AG09319 (cell line): Measurements from ENCODE around the gene TXNRD1.

Source experiments
- DNase-seq: peaks from one replicate; pipeline ENCODE4 v3.0.0-alpha.2; 2010; ENCODE audit warnings: low read depth; ENCODE audit errors: extremely low read depth
- TF ChIP-seq, protein P1 (sequence below): IDR thresholded peaks from 2 replicates; pipeline ENCODE4 v1.5.1; 2011; ENCODE audit warnings: low read depth, mild to moderate bottlenecking, inconsistent platforms, low read length, moderate library complexity

Gene TXNRD1

DNA sequence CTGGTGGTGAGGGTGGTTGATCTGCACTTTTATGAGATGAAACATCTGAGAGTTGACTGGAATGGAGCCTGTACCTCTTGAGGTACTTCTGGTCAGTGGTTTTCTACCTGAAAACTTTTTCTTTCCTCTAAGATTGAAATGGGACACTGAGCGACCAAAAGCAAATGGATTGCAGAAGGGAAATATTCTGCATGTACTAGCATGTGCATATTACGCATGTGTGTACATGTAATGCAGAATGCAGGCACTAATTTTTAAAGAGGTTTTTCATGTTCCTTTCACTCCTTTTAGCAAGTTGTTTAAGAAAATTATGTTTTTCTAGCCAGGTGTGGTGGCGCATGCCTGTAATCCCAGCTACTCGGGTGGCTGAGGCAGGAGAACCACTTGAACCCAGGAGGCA, 59.2 kb downstream of the TXNRD1 start:
- TF ChIP-seq, protein P1, sequence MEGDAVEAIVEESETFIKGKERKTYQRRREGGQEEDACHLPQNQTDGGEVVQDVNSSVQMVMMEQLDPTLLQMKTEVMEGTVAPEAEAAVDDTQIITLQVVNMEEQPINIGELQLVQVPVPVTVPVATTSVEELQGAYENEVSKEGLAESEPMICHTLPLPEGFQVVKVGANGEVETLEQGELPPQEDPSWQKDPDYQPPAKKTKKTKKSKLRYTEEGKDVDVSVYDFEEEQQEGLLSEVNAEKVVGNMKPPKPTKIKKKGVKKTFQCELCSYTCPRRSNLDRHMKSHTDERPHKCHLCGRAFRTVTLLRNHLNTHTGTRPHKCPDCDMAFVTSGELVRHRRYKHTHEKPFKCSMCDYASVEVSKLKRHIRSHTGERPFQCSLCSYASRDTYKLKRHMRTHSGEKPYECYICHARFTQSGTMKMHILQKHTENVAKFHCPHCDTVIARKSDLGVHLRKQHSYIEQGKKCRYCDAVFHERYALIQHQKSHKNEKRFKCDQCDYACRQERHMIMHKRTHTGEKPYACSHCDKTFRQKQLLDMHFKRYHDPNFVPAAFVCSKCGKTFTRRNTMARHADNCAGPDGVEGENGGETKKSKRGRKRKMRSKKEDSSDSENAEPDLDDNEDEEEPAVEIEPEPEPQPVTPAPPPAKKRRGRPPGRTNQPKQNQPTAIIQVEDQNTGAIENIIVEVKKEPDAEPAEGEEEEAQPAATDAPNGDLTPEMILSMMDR: no peak
- no peak for DNase-seq

DNA sequence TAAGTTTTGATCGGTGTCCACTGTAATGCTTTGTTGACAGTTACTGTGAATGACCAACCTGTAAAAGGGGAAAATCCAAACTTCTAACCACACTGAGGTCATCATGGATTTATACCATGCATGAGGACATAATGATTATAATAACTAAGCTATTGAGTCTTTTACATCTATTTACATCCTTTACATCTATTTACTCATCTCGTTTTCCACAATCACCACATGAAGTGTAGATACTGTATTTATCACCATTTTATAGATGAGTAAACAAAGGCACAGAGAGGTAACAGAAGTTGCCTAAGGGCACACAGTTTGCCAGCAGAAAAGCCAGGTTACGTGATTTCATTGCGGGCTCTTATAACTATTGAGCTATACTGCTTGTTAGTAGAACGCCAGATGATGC, 60.1 kb downstream of the TXNRD1 start:
- TF ChIP-seq, protein P1: no peak
- no peak for DNase-seq

DNA sequence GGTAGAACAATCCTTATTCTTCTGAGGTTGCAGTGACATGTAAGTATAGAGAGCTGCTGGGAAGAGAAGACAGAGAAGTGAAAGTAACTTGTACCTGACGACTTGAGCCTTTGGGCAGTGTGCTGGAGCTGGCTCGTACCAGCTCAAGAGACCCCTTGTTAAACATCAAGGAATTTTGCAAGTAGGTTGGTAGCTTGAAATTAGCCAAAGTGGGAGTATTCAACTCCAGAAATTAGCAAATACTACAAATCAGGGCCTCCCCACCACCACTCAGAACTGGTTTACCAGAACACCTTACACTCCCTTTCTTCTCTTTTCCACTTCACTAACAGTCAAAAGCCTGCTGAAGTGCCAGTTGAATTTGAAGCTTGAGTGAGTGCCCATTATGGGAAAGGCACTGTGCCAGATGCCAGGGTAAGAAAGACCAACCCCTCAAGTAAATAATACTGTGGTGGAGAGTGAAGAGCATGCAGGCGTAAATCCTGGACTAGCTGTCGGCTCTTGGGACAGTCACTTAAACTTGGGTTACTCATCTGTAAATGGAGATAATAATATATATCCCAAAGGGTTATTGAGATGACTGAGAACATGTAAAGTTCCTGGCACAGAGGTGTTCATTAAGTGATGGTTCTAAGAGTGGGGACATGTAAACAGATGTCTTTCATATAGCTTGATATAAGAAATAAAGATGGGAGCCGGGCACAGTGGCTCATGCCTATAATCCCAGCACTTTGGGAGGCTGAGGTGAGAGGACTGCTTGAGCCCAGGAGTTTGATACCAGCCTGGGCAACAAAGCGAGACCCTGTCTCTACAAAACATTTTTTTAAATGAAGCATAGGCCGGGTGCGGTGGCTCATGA, 60.9 kb downstream of the TXNRD1 start:
- DNase-seq: no peak
- TF ChIP-seq, protein P1: no peak

DNA sequence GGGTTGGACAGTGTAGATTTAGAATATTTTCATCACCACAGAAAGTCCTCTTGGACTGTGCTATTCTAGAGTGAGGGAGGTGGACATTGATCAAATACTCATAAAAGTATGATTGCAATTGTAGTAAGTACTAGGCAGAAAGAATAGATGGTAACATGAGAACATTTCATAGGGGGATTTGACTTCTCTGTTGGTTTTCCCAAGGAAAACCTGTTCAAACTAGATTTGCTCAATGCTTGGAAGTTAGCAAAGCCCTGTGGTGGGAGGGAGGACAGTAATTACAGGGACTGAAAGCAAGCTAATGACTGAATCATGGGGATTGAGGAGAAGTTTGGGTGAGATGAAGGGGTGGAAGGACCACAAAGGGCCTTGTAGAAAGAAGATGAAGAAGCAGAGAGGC, 63.6 kb downstream of the TXNRD1 start:
- TF ChIP-seq, protein P1: no peak

DNA sequence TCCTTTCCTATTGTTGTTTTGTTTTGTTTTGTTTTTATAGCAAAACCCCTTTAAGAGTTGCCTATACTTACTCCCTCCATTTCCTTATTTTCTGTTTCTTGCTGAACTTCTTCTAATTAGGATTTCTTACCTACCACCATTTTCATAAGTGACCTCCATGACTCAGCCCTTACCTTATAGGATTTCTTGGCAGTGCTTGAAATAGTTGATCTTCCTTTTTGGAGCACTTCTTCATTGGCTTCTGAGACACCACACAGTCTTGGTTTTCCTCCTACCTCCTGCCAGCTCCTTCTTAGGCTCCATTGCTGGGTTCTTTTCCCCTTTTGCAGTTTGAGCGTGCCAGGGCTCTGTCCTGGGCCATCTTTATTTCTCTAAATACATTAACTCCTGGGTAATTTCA, 64.5 kb downstream of the TXNRD1 start:
- TF ChIP-seq, protein P1: no peak

More for the DNA sequence above, 63.6 kb downstream of the TXNRD1 start:
- DNase-seq: no peak

DNA sequence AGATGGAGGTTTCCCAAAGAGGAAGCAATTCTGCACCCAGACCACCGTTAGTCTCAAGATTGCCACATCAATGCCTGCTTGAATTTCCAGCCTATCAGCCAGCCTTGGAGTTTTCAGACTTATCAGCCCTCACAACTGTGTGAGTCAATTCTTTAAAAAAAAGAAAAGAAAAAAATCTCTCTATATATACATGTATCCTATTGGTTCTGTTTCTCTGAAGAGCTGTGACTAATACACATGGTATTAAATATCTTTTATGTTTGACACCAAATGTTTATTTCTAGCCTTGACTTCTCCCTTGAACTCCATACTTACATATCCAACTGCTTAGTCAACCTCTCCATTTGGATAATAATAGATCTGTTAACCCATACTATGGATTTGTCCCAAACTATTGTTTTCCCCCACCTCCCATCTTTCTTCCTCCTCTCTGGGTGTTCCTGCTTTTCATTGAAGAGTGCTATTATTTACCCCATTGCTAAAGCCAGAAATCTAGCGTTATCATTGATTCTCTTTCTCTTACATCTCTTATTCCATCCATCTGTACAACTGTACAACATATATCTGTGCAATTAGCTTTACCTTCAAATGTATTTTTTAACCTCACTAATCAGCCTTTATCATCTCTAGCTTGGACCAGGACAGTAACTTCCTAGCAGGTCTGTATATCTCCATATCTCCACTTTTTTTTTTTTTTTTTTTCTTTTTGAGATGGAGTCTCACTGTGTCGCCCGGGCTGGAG, 65.3 kb downstream of the TXNRD1 start:
- TF ChIP-seq, protein P1: no peak
- peak; percentile 75 for DNase-seq

More for the DNA sequence above, 64.5 kb downstream of the TXNRD1 start:
- DNase-seq: no peak

DNA sequence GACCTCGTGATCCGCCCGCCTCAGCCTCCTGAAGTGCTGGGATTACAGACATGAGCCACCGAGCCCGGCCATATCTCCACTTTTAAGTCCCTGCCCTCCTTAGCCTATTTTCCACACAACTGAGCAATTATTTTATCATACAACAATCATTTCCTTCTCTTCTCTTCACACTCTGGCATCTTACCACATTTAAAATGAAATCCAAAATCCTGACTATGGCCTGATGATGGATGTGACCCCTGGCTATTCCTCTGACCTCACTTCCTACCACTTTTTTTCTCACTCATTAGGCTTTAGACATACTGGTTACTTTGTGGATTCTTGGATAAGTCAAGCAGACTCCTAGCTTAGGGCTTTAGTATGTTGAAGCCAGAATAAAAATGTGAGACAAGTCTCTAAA, 66.1 kb downstream of the TXNRD1 start:
- no peak for DNase-seq

More for the DNA sequence above, 66.1 kb downstream of the TXNRD1 start:
- TF ChIP-seq, protein P1: no peak
